HG02840 (cell line): Measurements from ENCODE around the gene TBCD.

Experiments
- ATAC-seq: cut with Tn5 transposase; IDR thresholded peaks from one replicate; pipeline ENCODE4 v1.9.1; 2021; ENCODE audit warnings: mild to moderate bottlenecking, moderate library complexity, moderate number of reproducible peaks; ENCODE audit not compliant: unreplicated experiment, low FRiP score

The TBCD gene

GRCh38 chr17:82805823-82806222 is 54.0 kb downstream of the TBCD start:
- no peak for ATAC-seq

GRCh38 chr17:82806645-82807044 is 54.8 kb downstream of the TBCD start:
- no peak for ATAC-seq

GRCh38 chr17:82807101-82807500 is 55.2 kb downstream of the TBCD start:
- no peak for ATAC-seq

- ATAC-seq, result no peak
Measured at GRCh38 chr17:82807562-82807961, 55.7 kb downstream of the TBCD start.

GRCh38 chr17:82808006-82808405 is 56.1 kb downstream of the TBCD start:
- ATAC-seq, result no peak

- ATAC-seq, result no peak
Measured at GRCh38 chr17:82808921-82809905, 57.3 kb downstream of the TBCD start.

- no peak for ATAC-seq
Measured at GRCh38 chr17:82810644-82811430, 59.0 kb downstream of the TBCD start.

- no peak for ATAC-seq
Measured at GRCh38 chr17:82812058-82812457, 60.2 kb downstream of the TBCD start.

GRCh38 chr17:82812601-82813000 is 60.7 kb downstream of the TBCD start:
- ATAC-seq, result no peak

- ATAC-seq, result no peak
Measured at GRCh38 chr17:82813299-82814051, 61.6 kb downstream of the TBCD start.

- ATAC-seq, result no peak
Measured at GRCh38 chr17:82814834-82815233, 63.0 kb downstream of the TBCD start.

GRCh38 chr17:82815354-82815753 is 63.5 kb downstream of the TBCD start:
- no peak for ATAC-seq

GRCh38 chr17:82815790-82816305 is 64.0 kb downstream of the TBCD start:
- ATAC-seq, result no peak

GRCh38 chr17:82816358-82816757 is 64.5 kb downstream of the TBCD start:
- no peak for ATAC-seq

- ATAC-seq, result no peak
Measured at GRCh38 chr17:82817947-82818346, 66.1 kb downstream of the TBCD start.

- no peak for ATAC-seq
Measured at GRCh38 chr17:82820278-82821251, 68.7 kb downstream of the TBCD start.

GRCh38 chr17:82821554-82821953 is 69.7 kb downstream of the TBCD start:
- no peak for ATAC-seq

- no peak for ATAC-seq
Measured at GRCh38 chr17:82822281-82822680, 70.4 kb downstream of the TBCD start.

- ATAC-seq, result no peak
Measured at GRCh38 chr17:82823004-82823403, 71.1 kb downstream of the TBCD start.
